Measurements from ENCODE around the gene ALDH16A1.

Gene ALDH16A1

DNA sequence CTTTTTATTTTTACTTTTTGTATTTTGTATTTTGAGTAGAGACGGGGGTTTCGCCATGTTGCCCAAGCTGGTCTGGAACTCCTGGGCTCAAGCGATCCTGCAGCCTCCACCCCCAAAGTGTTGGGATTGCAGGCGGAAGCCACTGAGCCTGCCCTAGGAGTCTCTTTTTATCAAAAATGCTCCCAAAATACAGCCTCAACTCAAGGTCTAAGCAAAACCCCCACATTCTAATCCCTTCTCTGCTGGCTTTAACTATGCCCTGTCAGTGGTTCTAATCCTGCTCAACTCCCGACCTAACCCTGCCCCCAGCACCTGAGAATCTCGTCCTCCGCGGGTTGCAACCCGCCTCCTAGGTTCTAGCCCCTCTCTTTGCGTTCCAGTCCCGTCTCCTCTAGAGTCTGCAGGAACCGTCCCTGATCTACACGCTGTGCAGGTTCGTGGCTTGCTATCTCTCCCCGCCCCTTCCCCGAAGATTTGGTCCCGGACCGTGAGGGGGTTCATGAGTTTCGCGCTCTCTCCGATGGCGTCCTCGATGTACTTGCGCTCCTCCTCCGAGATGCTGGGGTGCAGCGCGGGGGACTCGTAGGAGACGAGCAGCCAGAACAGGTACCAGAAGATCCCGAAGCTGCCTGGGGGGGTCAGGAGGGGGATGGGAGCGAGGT is 19.7 kb upstream of the ALDH16A1 start:
- H3K27me3 ChIP-seq (ENCODE audit: control insufficient read depth, insufficient read depth, low read length): peaks cover 98% of the 10 kb centered on the region
- H3K4me1 ChIP-seq (ENCODE audit: control insufficient read depth, insufficient read depth, low read length): peaks cover 28% of the 10 kb centered on the region
- peak overlapping the region; percentile 68; the same call in 1 of the 2 replicates for H3K4me3 ChIP-seq (ENCODE audit: low read depth, low read length)

DNA sequence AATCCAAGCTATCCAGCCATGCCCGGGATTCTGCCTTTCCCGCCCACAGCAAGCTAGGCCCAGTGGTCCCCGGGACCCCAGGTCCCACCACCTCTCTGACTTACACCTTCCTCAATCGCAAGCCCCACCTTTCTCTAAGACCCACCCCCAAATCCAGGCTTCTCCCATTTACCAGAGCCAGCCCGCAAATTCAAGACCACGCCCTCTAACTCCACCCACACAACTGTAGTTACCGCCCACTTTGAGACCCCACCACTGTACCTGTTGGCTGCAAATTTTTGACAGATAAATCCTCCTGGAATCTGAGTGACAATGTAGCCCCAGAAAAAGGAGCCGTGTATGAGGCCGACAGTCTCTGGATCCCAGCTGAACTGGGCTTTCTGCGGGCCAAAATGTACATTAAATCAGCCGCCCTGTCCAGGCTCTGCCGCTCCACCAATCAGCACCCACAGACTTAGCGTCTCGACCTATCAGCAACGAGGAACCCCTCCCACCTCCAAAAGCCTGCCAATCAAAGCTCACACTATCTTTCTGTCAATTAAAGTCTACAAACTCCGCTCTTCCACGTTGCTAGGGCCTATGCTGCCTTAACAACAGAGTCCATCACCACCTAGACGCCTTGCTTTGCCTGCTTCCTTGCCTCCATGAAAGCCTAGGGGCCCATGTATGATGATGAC is 18.0 kb upstream of the ALDH16A1 start:
- no peaks in the 10 kb centered on the region for H3K36me3 ChIP-seq (ENCODE audit: control insufficient read depth, insufficient read depth, low read length)
- H3K4me3 ChIP-seq (ENCODE audit: low read depth, low read length): no peak overlapping the region
- peaks cover 26% of the 10 kb centered on the region for H3K4me1 ChIP-seq (ENCODE audit: control insufficient read depth, insufficient read depth, low read length)
- peaks cover 99% of the 10 kb centered on the region for H3K27me3 ChIP-seq (ENCODE audit: control insufficient read depth, insufficient read depth, low read length)
- no peaks in the 10 kb centered on the region for H3K9me3 ChIP-seq (ENCODE audit: control insufficient read depth, insufficient read depth, low read depth, low read length)
- H3K27ac ChIP-seq (ENCODE audit: low read depth, low read length): no peak overlapping the region
- no peak overlapping the region for H3K9ac ChIP-seq (ENCODE audit: low read length)

More for the DNA sequence above, 19.7 kb upstream of the ALDH16A1 start:
- H3K9ac ChIP-seq (ENCODE audit: low read length): no peak overlapping the region
- no peaks in the 10 kb centered on the region for H3K36me3 ChIP-seq (ENCODE audit: control insufficient read depth, insufficient read depth, low read length)
- H3K9me3 ChIP-seq (ENCODE audit: control insufficient read depth, insufficient read depth, low read depth, low read length): no peaks in the 10 kb centered on the region
- no peak overlapping the region for H3K27ac ChIP-seq (ENCODE audit: low read depth, low read length)

DNA sequence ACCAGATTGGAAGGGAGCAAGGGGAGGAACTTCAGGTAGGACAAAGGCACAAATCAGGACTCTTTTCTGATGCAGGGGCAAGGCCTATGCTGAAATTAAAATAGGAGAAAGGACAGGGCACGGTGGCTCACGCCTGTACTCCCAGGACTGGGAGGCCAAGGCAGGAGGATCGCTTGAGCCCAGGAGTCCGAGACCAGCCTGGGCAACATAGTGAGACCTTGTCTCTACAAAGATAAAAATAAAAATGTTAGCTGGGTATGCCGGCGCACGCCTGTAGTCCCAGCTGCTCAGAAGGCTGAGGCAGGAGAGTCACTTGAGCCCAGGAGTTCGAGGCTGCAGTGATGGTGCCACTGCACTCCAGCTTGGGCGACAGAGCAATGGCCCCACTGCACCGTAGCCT is 17.4 kb upstream of the ALDH16A1 start:
- H3K4me3 ChIP-seq (ENCODE audit: low read depth, low read length): peak overlapping the region; percentile 36; the same call in 1 of the 2 replicates
- H3K4me1 ChIP-seq (ENCODE audit: control insufficient read depth, insufficient read depth, low read length): peaks cover 28% of the 10 kb centered on the region
- H3K36me3 ChIP-seq (ENCODE audit: control insufficient read depth, insufficient read depth, low read length): no peaks in the 10 kb centered on the region
- H3K27ac ChIP-seq (ENCODE audit: low read depth, low read length): no peak overlapping the region
- no peaks in the 10 kb centered on the region for H3K9me3 ChIP-seq (ENCODE audit: control insufficient read depth, insufficient read depth, low read depth, low read length)
- H3K27me3 ChIP-seq (ENCODE audit: control insufficient read depth, insufficient read depth, low read length): peaks cover 99% of the 10 kb centered on the region
- no peak overlapping the region for H3K9ac ChIP-seq (ENCODE audit: low read length)

DNA sequence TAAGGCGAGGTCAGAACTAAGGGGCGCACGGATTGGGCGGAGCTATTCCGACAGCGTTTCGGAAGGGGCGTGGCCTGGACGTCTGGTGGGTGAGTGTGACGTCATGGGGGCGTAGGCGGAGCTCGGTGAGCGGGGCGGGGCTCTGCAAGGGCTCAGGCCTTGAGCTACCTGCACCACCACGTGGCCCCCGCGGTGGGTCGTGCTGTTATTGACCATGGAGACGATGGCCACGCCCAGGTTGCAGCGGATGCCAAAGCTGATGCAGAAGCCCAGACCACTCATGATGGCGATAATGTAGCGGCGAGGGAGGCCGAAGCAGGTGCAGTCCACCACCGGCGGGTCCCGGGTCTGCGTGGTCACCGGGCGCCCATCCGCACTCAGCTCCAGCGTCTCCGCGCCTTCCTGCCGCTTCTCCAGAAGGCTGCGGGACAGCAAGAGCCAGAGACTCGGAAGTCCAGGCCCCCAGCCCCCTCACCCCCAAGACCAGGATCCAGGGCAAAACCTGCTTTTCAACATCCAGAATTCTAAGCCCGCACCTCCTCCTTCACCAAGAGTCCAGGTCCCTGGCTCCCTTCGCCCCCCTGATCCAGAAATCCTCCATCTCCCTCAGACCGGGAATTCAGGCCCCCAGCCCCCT is 16.5 kb upstream of the ALDH16A1 start:
- no peaks in the 10 kb centered on the region for H3K36me3 ChIP-seq (ENCODE audit: control insufficient read depth, insufficient read depth, low read length)
- H3K27me3 ChIP-seq (ENCODE audit: control insufficient read depth, insufficient read depth, low read length): peaks cover 97% of the 10 kb centered on the region
- peak overlapping the region; percentile 36 for H3K4me3 ChIP-seq (ENCODE audit: low read depth, low read length)
- H3K9ac ChIP-seq (ENCODE audit: low read length): no peak overlapping the region
- H3K27ac ChIP-seq (ENCODE audit: low read depth, low read length): no peak overlapping the region
- H3K4me1 ChIP-seq (ENCODE audit: control insufficient read depth, insufficient read depth, low read length): peaks cover 32% of the 10 kb centered on the region
- H3K9me3 ChIP-seq (ENCODE audit: control insufficient read depth, insufficient read depth, low read depth, low read length): no peaks in the 10 kb centered on the region

DNA sequence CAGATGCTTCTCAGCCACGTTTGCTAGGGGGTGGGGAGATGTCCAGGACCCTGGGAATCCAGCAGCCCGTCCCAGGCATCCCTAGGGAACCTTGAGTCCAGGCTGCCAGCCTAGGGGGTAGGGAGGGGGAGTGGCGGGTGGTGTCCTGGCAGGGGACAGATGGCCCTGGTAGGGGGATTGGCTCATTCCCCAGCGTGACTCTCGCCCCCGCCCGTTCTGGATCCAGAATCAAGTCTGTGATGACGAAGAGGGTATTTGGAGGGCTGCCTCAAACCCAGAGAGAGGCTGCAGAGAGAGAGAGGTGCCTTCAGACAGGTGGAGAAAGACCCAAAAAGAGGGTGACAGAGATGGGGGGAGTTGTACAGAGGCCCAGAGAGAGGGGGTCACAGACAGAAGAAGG is 15.8 kb upstream of the ALDH16A1 start:
- H3K4me3 ChIP-seq (ENCODE audit: low read depth, low read length): no peak overlapping the region
- H3K27me3 ChIP-seq (ENCODE audit: control insufficient read depth, insufficient read depth, low read length): peaks cover 98% of the 10 kb centered on the region
- no peak overlapping the region for H3K27ac ChIP-seq (ENCODE audit: low read depth, low read length)
- H3K9ac ChIP-seq (ENCODE audit: low read length): no peak overlapping the region
- H3K36me3 ChIP-seq (ENCODE audit: control insufficient read depth, insufficient read depth, low read length): no peaks in the 10 kb centered on the region
- H3K9me3 ChIP-seq (ENCODE audit: control insufficient read depth, insufficient read depth, low read depth, low read length): no peaks in the 10 kb centered on the region
- H3K4me1 ChIP-seq (ENCODE audit: control insufficient read depth, insufficient read depth, low read length): peaks cover 36% of the 10 kb centered on the region

DNA sequence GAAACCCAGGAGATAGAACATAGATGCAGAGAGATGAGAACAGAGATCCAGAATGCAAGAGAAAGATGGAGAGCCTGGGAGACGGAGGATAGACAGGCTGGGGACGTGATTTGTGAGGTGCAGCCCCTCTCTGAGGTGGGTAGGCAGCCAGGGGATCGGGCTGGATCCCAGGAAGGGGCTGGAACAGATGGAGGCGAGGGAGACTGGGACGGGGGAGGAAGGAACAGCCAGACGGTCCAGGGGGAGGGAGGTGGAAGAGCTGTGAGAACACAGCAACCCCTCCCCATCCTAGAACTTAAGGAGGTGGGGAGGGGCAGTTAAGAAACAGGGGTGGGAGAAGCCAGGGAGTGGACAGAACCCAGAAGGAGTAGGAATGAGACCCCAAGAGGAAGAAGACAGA is 14.8 kb upstream of the ALDH16A1 start:
- Histone ChIP-seq H3K36me3 (ENCODE audit: control insufficient read depth, insufficient read depth, low read length) (no peaks in the 10 kb centered on the region), H3K9me3 (ENCODE audit: control insufficient read depth, insufficient read depth, low read depth, low read length) (no peaks in the 10 kb centered on the region), H3K27me3 (ENCODE audit: control insufficient read depth, insufficient read depth, low read length) (peaks cover 90% of the 10 kb centered on the region), H3K4me3 (ENCODE audit: low read depth, low read length) (no peak overlapping the region), H3K4me1 (ENCODE audit: control insufficient read depth, insufficient read depth, low read length) (peaks cover 35% of the 10 kb centered on the region), H3K27ac (ENCODE audit: low read depth, low read length) (no peak overlapping the region), H3K9ac (ENCODE audit: low read length) (no peak overlapping the region)

DNA sequence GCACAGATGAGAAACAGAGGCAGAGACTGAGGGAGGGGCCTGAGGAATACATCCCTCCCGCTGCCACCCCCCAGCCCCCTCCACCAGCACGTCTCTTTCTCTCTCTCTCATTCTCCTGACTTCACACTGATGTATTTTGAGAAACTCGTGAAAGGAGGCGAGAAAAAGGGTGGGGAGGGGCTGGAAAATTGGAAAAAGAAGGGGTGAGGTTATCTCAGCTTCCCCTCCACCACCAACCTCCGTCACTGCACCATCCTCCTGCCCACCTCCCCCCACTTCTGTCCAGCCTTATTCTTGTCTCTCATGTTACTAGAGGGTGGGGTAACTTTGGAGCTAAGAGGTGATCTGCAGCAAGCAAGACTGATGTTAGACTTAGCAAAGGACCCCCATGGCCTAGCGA is 13.2 kb upstream of the ALDH16A1 start:
- Histone ChIP-seq H3K4me1 (ENCODE audit: control insufficient read depth, insufficient read depth, low read length) (peaks cover 25% of the 10 kb centered on the region), H3K27ac (ENCODE audit: low read depth, low read length) (no peak overlapping the region), H3K9ac (ENCODE audit: low read length) (no peak overlapping the region)

DNA sequence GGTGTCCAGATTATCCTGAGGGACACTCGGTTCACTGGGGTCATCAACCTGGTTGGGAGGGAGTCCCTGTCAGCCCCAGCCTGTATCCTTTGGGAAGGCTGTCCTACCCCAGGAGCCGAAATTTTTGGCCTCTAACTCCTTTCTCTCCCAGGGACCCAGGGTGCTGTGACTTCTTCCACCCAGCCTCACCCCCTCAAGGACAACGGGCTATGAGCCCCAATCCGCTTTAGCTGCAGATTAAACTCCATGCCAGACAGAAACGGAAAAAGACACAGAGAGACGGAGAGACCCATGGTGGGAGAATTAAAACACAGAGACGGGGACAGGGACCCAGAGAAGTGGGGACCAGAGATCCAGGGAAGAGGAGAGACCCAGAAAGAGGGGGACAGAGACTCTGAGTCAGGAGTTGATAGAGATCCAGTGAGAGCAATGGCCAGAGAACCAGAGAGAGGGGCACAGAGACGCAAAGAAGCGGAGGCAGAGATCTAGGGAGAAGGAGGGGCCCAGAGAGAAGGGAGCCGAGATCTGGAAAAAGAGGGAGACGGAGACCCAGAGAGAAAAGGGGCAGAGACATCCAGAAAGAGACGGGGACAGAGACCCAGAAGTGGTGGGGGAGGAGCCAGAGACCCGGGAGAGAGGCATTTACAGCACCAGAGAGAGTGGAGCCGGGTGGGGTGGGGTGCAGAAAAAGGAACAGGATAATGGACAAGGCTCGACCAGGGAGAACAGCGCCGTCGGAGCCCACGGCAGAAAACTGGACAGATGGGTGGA is 12.4 kb upstream of the ALDH16A1 start:
- H3K4me3 ChIP-seq (ENCODE audit: low read depth, low read length): peak overlapping the region; percentile 59
- H3K9me3 ChIP-seq (ENCODE audit: control insufficient read depth, insufficient read depth, low read depth, low read length): no peaks in the 10 kb centered on the region
- H3K27ac ChIP-seq (ENCODE audit: low read depth, low read length): no peak overlapping the region
- no peaks in the 10 kb centered on the region for H3K36me3 ChIP-seq (ENCODE audit: control insufficient read depth, insufficient read depth, low read length)
- peaks cover 67% of the 10 kb centered on the region for H3K27me3 ChIP-seq (ENCODE audit: control insufficient read depth, insufficient read depth, low read length)
- no peak overlapping the region for H3K9ac ChIP-seq (ENCODE audit: low read length)
- H3K4me1 ChIP-seq (ENCODE audit: control insufficient read depth, insufficient read depth, low read length): peaks cover 25% of the 10 kb centered on the region

More for the DNA sequence above, 13.2 kb upstream of the ALDH16A1 start:
- H3K27me3 ChIP-seq (ENCODE audit: control insufficient read depth, insufficient read depth, low read length): peaks cover 75% of the 10 kb centered on the region
- no peaks in the 10 kb centered on the region for H3K36me3 ChIP-seq (ENCODE audit: control insufficient read depth, insufficient read depth, low read length)
- H3K9me3 ChIP-seq (ENCODE audit: control insufficient read depth, insufficient read depth, low read depth, low read length): no peaks in the 10 kb centered on the region
- H3K4me3 ChIP-seq (ENCODE audit: low read depth, low read length): no peak overlapping the region

DNA sequence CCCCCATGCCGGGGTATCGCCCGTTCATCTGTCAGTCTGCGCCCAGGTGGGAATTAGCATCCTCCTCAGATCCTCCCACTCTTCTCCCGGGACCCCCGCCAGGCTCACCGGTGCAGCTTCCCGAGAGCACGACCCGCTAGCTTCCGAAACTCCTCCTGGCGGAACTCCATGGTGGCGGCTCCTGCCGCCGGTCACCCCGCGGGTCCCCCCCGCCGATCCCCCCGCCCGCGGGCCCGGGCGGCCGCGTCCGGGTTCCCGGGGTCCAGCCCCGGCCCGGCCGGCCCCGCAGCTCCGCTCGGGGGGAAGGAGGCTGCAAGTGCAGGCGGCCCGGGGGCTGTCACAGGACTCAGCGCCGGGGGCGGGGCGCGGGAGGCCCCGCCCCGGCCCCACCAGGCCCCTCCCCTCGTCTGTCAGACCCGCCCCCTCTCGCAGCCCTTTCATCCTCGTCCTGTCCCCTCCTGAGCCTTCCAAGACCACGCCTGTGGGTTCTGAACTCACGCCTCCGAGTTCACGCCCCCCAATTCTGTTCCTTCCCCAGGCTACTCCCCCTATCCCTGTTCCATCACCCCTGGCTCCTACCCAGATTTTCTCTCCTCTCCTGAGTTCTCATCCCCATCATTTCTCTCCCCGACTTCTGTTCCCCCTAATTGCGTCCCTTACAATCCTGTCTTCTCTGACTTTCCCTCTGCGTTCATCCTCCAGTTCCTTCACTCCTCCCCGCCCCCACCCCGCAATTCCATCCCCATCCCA is 11.6 kb upstream of the ALDH16A1 start, which contains the start of gene SLC17A7:
TSS of gene SLC17A7 (minus strand) at position 318 of the 750 bp plus-strand sequence. CDS start at position 170, 148 bp downstream.
- H3K4me3 ChIP-seq (ENCODE audit: low read depth, low read length): peak within 1 kb of the TSS; percentile 59
- H3K27ac ChIP-seq (ENCODE audit: low read depth, low read length): no peak within 1 kb of the TSS
- peaks cover 59% of the 10 kb centered on the region for H3K27me3 ChIP-seq (ENCODE audit: control insufficient read depth, insufficient read depth, low read length)
- H3K9ac ChIP-seq (ENCODE audit: low read length): no peak within 1 kb of the TSS
- peaks cover 18% of the 10 kb centered on the region for H3K4me1 ChIP-seq (ENCODE audit: control insufficient read depth, insufficient read depth, low read length)
- no peaks in the 10 kb centered on the region for H3K9me3 ChIP-seq (ENCODE audit: control insufficient read depth, insufficient read depth, low read depth, low read length)
- H3K36me3 ChIP-seq (ENCODE audit: control insufficient read depth, insufficient read depth, low read length): peaks cover under 1% of the 10 kb centered on the region; the same call in 1 of the 2 replicates

DNA sequence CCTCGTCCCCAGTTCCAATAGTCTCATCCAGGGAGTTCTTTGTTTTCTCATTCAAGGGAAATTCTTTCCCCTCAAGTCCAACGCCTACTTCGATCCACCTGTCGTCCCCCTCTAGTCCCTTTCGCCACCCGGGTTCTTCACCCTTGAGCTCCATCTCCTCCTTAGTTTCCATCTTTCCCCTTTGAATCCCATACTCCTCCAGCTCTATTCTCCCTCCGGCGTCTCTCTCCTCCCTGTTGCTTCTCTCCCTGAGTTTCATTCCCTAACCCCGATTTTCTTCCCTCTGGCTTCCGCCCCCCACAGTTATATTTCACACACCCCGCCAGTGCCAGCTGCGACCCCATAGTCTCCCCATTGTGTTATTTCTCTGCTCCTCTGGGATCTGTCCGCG is 11.1 kb upstream of the ALDH16A1 start:
- H3K4me3 ChIP-seq (ENCODE audit: low read depth, low read length): peak overlapping the region; percentile 56
- peaks cover 54% of the 10 kb centered on the region for H3K27me3 ChIP-seq (ENCODE audit: control insufficient read depth, insufficient read depth, low read length)
- no peak overlapping the region for H3K9ac ChIP-seq (ENCODE audit: low read length)
- no peak overlapping the region for H3K27ac ChIP-seq (ENCODE audit: low read depth, low read length)
- H3K36me3 ChIP-seq (ENCODE audit: control insufficient read depth, insufficient read depth, low read length): peaks cover 6% of the 10 kb centered on the region
- H3K9me3 ChIP-seq (ENCODE audit: control insufficient read depth, insufficient read depth, low read depth, low read length): no peaks in the 10 kb centered on the region
- peaks cover 13% of the 10 kb centered on the region for H3K4me1 ChIP-seq (ENCODE audit: control insufficient read depth, insufficient read depth, low read length)

Data from HUES6 (cell line).